Stimulated activated CD4-positive, alpha-beta T cell treated with anti-CD3 and anti-CD28 coated beads, Interleukin-15, amount 100 ng/mL, for 48 hours (primary cell): Measurements from ENCODE around the gene PSMD5.

Source experiments
- DNase-seq, 2 donors: peaks; one replicate each; pipeline ENCODE4 v3.0.0-alpha.2; 2020; ENCODE audit warnings: low read depth in 2 of 2

PSMD5 gene

DNA sequence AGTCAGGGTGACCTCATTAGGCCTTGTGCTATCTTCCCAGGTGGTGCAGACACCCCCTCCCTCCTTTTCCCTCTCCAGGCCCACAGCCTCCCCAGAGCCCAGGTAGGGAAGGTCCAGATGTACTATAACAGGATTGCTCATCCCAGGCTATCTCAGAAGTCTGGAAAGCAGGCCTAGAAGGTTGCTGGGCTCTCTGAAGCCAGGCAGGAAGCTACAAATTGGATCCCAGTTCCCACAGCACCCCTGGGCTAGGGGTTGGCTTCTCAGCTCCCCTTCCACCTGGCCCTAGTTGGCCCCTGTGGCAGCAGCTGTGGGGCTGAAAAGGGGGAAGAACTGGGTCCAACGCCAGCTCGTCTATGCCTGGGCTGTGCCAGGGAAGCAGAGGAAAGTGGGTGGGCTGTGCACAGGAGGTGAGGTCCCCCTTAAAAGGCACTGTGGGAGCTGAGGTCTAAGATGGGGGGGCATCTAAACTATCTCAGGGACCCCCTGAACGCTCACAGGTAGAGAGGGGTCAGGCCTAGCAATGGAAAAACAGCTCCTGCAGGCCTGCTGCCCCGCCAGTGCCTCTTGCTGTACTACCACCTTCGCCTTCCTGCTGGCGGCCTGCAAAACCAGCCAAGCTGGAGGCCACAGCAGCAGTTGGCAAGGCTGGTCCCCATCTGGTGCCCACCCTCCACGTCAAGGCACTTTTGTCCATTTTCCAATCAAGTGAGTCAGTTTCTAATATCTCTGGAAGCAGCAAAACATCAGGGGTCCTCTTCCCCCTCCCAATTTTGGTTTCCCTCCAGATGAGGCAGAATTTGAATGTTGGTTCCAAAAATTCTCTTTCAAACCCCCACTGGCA lies 13.3 kb upstream of the PSMD5 start:
- no peak for DNase-seq

- no peak for DNase-seq
Measured at GRCh38 chr9:120854596-120855327, 12.0 kb upstream of the PSMD5 start.

- DNase-seq: no peak
Measured at GRCh38 chr9:120853198-120853597, 10.5 kb upstream of the PSMD5 start.

- DNase-seq: no peak
Measured at GRCh38 chr9:120852240-120853010, 9.7 kb upstream of the PSMD5 start.

DNA sequence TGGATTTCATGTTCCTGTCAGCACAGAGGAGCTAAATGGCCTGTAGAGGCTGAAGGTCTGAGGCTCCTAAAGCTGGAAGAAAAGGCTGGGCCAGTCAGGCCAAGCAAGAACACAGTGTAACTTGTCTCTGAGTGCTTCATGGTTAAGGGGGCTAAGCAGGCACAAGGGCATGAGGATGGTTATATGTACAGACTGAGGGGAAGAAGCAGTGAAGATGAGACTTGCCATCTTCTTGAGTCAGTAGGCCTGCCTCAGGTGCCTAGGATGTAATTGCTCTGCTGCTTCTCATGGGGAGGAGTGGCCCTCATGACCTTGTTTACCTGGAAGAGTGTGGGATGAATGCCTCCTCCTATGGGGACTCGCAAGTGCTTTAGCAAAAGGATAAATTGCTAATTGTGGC lies 8.7 kb upstream of the PSMD5 start:
- DNase-seq: no peak

DNA sequence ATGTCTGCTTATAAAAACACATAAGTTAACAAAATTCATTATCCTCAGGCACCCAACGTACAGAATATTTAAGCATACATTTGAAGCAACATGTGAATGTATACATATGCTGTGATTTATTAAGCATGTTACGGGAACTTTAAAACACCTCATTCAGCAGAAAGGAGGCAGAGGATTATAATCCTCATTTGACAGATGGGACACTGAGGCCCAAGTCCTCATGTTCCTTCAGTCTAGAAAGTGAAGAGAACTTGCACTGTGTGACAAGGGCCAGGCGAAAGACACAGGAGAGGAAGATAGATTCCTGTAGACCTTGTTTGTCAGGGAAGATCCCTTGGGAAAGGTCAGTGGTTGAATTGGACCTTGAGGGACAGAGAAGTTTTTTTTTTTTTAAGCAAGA lies 7.6 kb upstream of the PSMD5 start:
- DNase-seq: no peak

GRCh38 chr9:120846906-120847305 lies 4.2 kb upstream of the PSMD5 start:
- no peak for DNase-seq

DNA sequence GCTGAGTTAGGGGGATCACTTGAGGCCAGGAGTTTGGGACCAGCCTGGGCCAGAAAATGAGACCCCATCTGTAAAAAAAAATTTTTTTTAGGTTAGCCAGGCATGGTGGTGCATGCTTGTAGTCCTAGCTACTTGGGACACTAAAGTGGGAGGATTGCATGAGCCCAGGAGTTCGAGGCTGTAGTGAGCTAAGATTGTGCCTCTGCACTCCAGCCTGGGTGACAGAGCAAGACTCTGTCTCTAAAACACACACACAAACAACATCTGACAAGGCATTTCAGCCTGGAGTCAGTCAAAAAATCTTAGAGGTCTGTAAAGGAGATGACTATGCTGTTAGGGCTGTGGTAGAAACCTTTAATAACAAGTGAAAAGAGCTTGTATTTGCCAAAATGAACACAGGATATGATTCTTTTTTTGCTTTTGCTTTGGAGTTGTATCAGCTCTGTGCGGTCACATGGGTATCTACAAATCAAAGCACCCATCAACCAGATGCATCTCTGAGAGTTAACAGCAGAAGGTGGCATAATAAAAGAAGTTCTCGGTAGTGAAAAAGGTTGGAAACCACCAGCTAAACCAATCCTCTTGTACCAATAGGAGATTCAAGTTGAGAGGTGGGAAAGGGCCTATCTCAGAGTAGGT lies 3.6 kb upstream of the PSMD5 start:
- DNase-seq: no peak

DNA sequence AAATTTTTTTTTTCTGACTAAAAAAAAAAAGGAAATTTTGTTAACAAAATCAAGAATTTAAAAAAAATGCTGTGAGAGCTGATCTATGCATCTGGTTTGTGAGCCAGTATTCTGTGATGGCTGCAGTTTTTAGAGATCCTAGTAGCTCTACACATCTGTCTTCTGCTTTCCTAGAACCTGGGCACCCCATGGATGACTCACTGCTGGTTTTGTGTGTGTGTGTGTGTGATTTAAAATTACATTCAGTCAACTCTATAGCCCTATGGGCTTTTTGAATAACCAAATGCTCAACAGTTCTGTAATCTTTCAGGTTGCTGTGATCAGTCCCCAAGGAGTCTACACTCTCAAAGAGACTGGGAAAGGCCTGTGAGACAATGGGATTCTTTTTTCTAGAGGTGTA lies 2.5 kb upstream of the PSMD5 start:
- peak; percentile 36 to 40 for DNase-seq

DNA sequence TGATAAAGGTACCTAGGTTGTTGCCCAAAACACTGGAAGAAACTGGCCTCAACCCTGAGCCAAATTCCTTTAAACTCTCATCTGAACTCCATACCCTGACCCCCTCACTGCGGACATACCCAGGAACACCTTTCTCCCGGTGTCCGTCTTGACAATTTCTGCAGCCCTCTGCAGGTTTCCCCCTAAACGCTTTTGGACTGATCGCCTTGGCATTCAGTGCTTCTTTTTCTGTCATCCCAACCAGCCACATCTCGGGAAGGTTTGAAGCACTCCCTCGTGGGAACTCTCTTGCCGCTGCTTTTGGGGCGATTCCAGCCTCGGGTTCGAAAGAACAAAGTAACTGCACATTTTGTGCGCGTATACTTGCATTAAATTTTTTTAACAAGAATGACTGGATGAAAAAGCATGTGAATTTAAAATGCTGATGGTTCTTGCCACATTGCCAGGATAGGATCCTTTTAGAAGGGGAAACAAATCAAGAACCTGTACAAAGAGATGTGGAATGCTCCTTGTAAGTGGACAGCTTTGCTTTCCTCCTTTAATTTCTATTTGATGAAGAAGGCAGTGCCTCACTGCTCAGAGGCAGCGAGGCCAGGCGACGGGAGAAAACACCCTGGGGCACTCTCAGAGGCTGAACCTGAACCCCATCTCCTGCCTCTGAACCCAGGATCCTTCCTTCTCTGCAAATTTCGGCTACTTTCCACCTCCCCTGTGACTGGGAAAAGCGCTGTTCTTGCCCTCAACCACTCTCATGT lies 615 bp downstream of the PSMD5 start:
- no peak for DNase-seq

GRCh38 chr9:120839146-120839545 lies 3.6 kb downstream of the PSMD5 start:
- DNase-seq: no peak

- no peak for DNase-seq
Measured at GRCh38 chr9:120837921-120838320, 4.8 kb downstream of the PSMD5 start.

GRCh38 chr9:120833325-120833724 lies 9.4 kb downstream of the PSMD5 start:
- DNase-seq: no peak

GRCh38 chr9:120832807-120833206 lies 9.9 kb downstream of the PSMD5 start:
- DNase-seq: no peak

- no peak for DNase-seq
Measured at GRCh38 chr9:120830865-120831264, 11.9 kb downstream of the PSMD5 start.

DNA sequence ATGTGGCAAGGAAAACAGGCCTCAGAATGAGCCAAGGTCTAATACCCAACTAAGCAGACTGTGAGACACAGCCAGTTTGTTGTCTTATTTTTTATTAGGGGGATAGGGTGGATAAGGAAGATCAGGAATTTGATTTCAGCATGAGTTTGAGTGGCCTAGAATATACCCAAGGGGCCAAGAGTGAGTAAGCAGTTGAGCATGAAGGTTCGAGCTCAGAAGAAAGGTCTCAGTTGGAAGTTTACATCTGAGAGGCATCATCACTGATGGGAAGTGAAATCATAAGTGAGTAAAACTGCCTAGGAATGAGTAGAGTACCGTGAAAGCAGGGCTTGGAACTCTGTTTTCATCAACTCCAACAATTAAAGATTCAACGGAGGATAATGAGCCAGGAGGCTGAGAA lies 12.6 kb downstream of the PSMD5 start:
- no peak for DNase-seq

DNA sequence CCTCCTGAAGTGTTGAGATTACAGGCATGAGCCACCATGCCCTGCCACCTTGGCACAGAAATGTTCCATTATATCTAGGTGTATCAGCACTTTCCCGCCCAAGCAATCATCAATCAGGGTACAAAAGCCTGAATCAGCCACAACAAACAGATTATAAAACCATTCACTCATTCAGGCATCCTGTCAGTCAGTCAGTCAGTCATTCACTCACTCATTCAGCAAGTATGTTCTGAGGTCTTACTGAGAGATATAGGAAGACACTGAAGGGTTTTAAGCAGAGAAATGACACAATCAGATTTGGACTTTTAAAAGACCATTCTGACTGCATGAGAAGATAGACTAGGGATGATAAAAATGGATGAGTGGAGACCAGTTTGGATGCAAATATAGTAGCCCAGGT lies 13.1 kb downstream of the PSMD5 start:
- DNase-seq: no peak

GRCh38 chr9:120820095-120820494 lies 22.6 kb downstream of the PSMD5 start:
- DNase-seq: no peak

DNA sequence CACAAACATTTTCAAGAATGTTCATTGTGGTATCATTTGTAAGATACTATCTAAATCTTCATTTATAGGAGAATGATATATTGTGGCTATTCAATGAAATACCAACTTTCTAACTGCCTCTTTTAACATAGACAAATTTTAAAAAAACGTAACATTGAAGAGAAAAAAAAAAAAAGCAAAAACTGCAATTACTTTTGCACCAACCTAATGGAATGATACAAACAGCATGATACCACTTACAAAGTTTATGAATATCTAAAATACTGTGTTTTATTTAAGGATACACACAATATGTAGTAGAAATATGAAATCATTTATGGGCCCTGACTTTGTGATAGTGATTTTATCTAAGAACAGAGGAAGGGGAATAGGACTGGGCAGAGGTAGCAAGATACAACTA lies 24.1 kb downstream of the PSMD5 start:
- DNase-seq: no peak

- DNase-seq: no peak
Measured at GRCh38 chr9:120815075-120815474, 27.6 kb downstream of the PSMD5 start.

DNA sequence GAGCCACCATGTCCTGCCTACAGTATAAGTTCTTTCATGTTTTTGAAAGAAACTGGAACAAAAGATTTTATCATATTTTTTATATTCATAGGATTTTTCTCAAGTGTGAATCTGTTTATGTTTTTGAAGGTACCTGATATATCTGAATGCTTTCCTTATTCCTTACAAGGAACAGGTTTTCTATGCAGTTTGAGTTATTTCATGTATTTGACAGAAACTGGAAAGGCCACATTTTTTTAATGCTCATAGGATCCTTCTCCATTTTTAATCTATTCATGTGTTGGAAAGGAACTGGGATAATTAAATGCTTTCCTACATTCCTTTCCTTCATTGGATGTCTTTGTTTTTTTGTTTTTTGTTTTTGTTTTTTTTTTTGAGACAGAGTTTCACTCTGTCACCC lies 33.8 kb downstream of the PSMD5 start:
- DNase-seq: no peak
